ENCODE data around the gene NEDD8.
"Not testable (repeated sequence)": the region's sequence is repeated elsewhere in the genome, so short reads cannot be mapped to it uniquely, and the experiment has no call there.

The NEDD8 gene

DNA sequence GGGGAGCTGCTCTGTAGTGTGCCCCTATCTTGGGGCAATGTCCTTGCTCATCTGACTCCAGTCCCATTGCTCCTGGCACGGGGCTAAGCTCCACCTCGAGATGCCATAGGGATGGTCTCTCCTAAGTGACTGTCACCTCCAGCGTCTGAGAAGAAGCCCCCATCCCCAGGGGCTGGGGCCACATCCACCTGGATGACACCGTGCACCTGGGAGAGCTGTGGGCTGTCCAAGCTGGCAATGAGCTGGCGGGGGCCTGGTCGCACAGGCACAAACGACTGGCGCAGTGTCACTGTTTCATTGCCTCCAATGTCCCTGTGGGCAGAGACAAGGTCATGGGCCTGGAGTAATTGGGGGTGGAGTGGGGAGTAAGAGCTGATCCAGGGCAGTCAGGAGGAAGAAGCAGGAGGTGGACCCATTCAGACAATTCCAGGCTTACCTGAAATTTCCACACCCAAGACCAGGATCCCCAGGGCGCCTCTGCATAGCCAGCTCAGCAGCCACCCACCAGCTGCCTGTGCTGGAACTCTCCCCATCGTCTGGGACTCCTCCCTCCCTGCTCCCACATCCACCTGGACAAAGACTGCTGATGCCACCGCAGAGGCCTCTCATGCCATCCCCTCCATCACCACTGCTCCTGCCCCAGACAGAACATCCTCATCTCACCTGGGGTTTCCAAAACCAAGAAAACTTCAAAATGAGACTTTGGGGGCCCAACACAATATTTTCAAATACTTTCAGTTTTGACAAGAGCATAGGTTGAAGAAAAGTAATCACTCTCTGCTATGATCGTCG is 17.3 kb upstream of the NEDD8 start:
- H3K27me3 Mint-ChIP-seq (ENCODE audit: low read depth, poor library complexity): peaks cover 22% of the 10 kb centered on the region
- H3K27ac Mint-ChIP-seq: no peak overlapping the region
- no peaks in the 10 kb centered on the region for H3K9me3 Mint-ChIP-seq
- H3K4me1 Mint-ChIP-seq: peaks cover 6% of the 10 kb centered on the region
- TF ChIP-seq, protein P1, sequence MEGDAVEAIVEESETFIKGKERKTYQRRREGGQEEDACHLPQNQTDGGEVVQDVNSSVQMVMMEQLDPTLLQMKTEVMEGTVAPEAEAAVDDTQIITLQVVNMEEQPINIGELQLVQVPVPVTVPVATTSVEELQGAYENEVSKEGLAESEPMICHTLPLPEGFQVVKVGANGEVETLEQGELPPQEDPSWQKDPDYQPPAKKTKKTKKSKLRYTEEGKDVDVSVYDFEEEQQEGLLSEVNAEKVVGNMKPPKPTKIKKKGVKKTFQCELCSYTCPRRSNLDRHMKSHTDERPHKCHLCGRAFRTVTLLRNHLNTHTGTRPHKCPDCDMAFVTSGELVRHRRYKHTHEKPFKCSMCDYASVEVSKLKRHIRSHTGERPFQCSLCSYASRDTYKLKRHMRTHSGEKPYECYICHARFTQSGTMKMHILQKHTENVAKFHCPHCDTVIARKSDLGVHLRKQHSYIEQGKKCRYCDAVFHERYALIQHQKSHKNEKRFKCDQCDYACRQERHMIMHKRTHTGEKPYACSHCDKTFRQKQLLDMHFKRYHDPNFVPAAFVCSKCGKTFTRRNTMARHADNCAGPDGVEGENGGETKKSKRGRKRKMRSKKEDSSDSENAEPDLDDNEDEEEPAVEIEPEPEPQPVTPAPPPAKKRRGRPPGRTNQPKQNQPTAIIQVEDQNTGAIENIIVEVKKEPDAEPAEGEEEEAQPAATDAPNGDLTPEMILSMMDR (IDR thresholded peaks at IDR 0.05): no peak
- H3K36me3 Mint-ChIP-seq (ENCODE audit: low read depth): no peaks in the 10 kb centered on the region
- DNase-seq: no peak
- H3K4me3 Mint-ChIP-seq: no peak overlapping the region

DNA sequence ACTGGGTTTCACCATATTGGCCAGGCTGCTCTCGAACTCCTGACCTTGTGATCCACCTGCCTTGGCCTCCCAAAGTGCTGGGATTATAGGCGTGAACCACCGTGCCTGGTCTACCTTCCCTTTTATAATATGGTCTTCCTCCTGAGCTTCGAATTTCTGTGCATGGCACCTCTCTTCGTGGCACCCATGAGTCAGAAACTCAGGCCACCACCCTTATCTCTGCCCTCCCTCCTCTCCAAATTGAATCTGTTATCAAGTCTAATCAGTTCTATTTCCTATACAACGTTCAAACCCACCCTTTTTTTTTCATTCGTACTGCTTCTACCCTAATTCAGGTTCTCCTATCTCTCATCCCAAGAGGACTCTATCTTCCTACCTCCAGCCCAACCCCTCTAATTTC is 15.3 kb upstream of the NEDD8 start:
- no peaks in the 10 kb centered on the region for H3K36me3 Mint-ChIP-seq (ENCODE audit: low read depth)
- no peak overlapping the region for H3K4me3 Mint-ChIP-seq

DNA sequence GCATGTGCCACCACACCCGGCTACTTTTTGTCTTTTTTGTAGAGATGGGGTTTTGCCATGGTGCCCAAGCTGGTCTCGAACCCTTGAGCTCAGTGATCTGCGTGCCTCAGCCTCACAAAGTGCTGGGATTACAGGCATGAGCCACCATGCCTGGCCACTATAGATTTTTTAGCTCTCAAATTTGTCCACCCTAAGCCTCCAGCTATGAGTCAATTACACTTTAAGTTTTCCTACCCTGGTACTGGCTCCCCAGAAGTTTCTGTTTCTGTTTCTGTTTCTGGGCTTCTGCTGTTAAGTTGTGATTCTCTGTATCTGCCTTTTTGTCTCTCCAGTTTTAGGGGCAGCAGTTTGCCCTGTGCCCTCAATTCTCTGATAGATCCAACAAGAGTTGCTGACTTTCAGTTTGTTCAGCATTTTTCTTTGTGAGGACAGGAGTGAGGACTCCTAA is 14.6 kb upstream of the NEDD8 start:
- Mint-ChIP-seq H3K27ac (no peak overlapping the region), H3K4me3 (no peak overlapping the region), H3K27me3 (ENCODE audit: low read depth, poor library complexity) (peaks cover 26% of the 10 kb centered on the region), H3K9me3 (no peaks in the 10 kb centered on the region), H3K4me1 (peaks cover 21% of the 10 kb centered on the region), H3K36me3 (ENCODE audit: low read depth) (no peaks in the 10 kb centered on the region)
- DNase-seq: no peak
- TF ChIP-seq, protein P1 (IDR thresholded peaks at IDR 0.05): no peak

More for the DNA sequence above, 15.3 kb upstream of the NEDD8 start:
- Mint-ChIP-seq H3K9me3 (no peaks in the 10 kb centered on the region), H3K4me1 (peaks cover 17% of the 10 kb centered on the region), H3K27me3 (ENCODE audit: low read depth, poor library complexity) (peaks cover 26% of the 10 kb centered on the region), H3K27ac (peak overlapping the region; percentile 18)
- no peak for DNase-seq
- TF ChIP-seq, protein P1 (IDR thresholded peaks at IDR 0.05): no peak

DNA sequence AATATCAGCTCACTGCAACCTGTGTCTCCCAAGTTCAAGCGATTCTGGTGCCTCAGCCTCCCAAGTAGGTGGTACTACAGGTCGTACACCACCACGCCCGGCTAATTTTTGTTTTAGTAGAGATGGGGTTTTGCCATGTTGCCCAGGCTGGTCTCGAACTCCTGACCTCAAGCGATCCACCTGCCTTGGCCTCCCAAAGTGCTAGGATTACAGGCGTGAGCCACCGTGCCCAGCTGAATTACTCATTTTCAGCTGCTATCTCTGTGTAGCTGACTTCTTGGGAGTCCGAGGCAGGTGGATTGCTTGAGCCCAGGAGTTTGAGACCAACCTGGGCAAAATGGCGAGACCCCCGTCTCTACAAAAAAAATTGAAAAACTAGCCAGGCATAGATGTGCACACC is 13.2 kb upstream of the NEDD8 start:
- not testable (repeated sequence) for H3K27ac Mint-ChIP-seq; DNase-seq; H3K36me3 Mint-ChIP-seq (ENCODE audit: low read depth); H3K9me3 Mint-ChIP-seq; H3K4me3 Mint-ChIP-seq
- Mint-ChIP-seq H3K27me3 (ENCODE audit: low read depth, poor library complexity) (peaks cover 23% of the 10 kb centered on the region), H3K4me1 (peaks cover 33% of the 10 kb centered on the region)

DNA sequence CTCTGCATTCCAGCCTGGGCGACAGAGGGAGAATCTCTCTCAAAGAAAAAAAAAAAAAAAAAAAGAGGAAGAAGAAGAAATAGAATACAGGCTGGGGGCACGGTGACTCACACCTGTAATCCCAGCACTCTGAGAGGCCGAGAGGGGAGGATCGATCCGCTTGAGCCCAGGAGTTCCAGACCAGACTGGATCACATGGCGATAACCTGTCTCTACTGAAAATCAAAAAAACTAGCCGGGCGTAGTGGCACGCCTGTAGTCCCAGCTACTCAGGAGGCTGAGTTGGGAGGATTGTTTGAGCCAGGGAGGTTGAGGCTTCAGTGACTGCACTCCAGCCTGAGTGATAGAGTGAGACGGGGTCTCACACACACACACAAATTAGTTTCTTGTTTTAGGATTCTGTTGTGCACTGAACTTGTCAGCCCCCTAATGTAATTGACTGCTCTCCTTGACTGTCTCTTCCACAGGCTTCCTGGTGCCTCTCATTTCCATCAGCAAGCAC is 11.2 kb upstream of the NEDD8 start:
- H3K36me3 Mint-ChIP-seq (ENCODE audit: low read depth): peaks cover 13% of the 10 kb centered on the region
- no peaks in the 10 kb centered on the region for H3K9me3 Mint-ChIP-seq
- DNase-seq: no peak
- peaks cover 17% of the 10 kb centered on the region for H3K27me3 Mint-ChIP-seq (ENCODE audit: low read depth, poor library complexity)
- H3K4me3 Mint-ChIP-seq: peak overlapping the region; percentile 97
- peaks cover 41% of the 10 kb centered on the region for H3K4me1 Mint-ChIP-seq
- H3K27ac Mint-ChIP-seq: peak overlapping the region; percentile 100
- TF ChIP-seq, protein P1 (IDR thresholded peaks at IDR 0.05): no peak

DNA sequence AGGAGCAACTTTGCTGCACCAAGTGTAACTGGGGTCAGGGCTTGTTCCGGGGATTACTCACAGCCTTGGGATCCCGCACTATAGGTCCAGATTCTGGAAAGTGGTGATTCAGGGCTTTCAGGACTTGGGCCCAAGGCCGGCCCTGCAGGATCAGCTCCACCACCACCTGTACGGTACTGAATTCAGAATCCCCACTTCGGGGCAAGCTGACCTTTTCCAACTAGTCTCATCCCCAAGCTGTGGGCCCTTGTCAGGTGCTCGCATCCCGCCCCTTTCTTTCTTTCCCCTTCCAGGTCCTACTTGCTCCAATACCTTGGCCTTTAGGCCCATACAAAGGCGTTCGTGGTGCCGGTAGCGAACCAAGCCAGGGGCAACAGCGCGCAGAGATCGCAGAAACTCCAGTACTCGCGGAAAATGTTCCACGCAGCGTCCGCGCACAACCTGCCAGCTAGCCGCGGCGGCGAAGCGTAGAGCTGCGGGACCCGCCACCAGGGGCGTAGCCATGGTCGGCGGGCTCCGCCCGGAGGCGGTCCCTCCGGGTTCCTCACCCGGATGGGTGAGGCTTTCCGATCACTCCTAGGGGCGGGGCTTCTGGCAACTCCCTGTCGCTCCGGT is 9.8 kb upstream of the NEDD8 start:
- H3K9me3 Mint-ChIP-seq: no peaks in the 10 kb centered on the region
- H3K27ac Mint-ChIP-seq: peak overlapping the region; percentile 100
- H3K36me3 Mint-ChIP-seq (ENCODE audit: low read depth): peaks cover 27% of the 10 kb centered on the region
- peak overlapping the region; percentile 97 for H3K4me3 Mint-ChIP-seq
- H3K4me1 Mint-ChIP-seq: peaks cover 41% of the 10 kb centered on the region
- peaks cover 13% of the 10 kb centered on the region for H3K27me3 Mint-ChIP-seq (ENCODE audit: low read depth, poor library complexity)
- TF ChIP-seq, protein P1 (IDR thresholded peaks at IDR 0.05): peak; percentile 52
- peak; percentile 95 for DNase-seq

Data from nephron progenitor cell (in vitro differentiated cells).